Smooth muscle cell (in vitro differentiated cells): Measurements from ENCODE around the gene GP1BA. TPM values are rescaled to one million over a fixed set of nuclear protein-coding genes. Genes with fewer than 3 reads are reported as not detected.

Source experiments
- DNase-seq: peaks from one replicate; lab custom pipeline; 2025; ENCODE audit not compliant: unreplicated experiment; lab: John Stamatoyannopoulos, UW
- H2AFZ ChIP-seq: fragments of 200-600 bp; sonication (generic); 2 replicates; pipeline ENCODE4 v1.6.0; 2016; ENCODE audit warnings: antibody characterized with exemption, low read depth, mild to moderate bottlenecking
- H3F3A ChIP-seq: fragments of 200-600 bp; sonication (generic); 2 replicates; pipeline ENCODE4 v1.6.0; 2017; ENCODE audit warnings: antibody characterized with exemption, low read depth
- H3K27ac ChIP-seq: fragments of 200-600 bp; sonication (generic); 2 replicates; pipeline ENCODE4 v1.5.1; 2016; ENCODE audit warnings: low read depth, mild to moderate bottlenecking
- H3K27me3 ChIP-seq: fragments of 200-600 bp; sonication (generic); 2 replicates; pipeline ENCODE4 v1.6.1; 2016; ENCODE audit warnings: low read depth, mild to moderate bottlenecking
- H3K36me3 ChIP-seq: fragments of 200-600 bp; sonication (generic); 2 replicates; pipeline ENCODE4 v1.5.1; 2016; ENCODE audit warnings: low read depth
- H3K4me1 ChIP-seq: fragments of 200-600 bp; sonication (generic); 2 replicates; pipeline ENCODE4 v1.5.1; 2016; ENCODE audit warnings: low read depth
- H3K4me2 ChIP-seq: fragments of 200-600 bp; sonication (generic); 2 replicates; pipeline ENCODE4 v1.6.0; 2016; ENCODE audit warnings: mild to moderate bottlenecking
- H3K4me3 ChIP-seq: fragments of 200-600 bp; sonication (generic); 2 replicates; pipeline ENCODE4 v1.5.1; 2016; ENCODE audit warnings: mild to moderate bottlenecking
- H3K79me2 ChIP-seq: fragments of 200-600 bp; sonication (generic); 2 replicates; pipeline ENCODE4 v1.6.0; 2016; ENCODE audit warnings: low read depth, mild to moderate bottlenecking
- H3K9ac ChIP-seq: fragments of 200-600 bp; sonication (generic); 2 replicates; pipeline ENCODE4 v1.6.0; 2016; ENCODE audit warnings: low read depth
- H3K9me3 ChIP-seq: fragments of 200-600 bp; sonication (generic); replicated peaks from 2 replicates; pipeline ENCODE4 v1.5.1; 2016; ENCODE audit warnings: low read depth
- H4K20me1 ChIP-seq: fragments of 200-600 bp; sonication (generic); 2 replicates; pipeline ENCODE4 v1.6.0; 2016; ENCODE audit warnings: low read depth
- CTCF ChIP-seq: fragments of 200-600 bp; sonication (generic); IDR thresholded peaks from 2 replicates; pipeline ENCODE4 v1.5.1; 2017; ENCODE audit warnings: borderline replicate concordance, mild to moderate bottlenecking, antibody characterized with exemption; ENCODE audit not compliant: insufficient read depth, poor library complexity, severe bottlenecking
- WGBS: methylation state at CpG from one replicate; pipeline ENCODE4 v1.1.7; 2016; ENCODE audit warnings: low lambda C conversion rate; 5-methylcytosine and 5-hydroxymethylcytosine counted together
- polyA plus RNA-seq: library from polyadenylated mRNA; unstranded; fragments of >200 nt; fragmentation: Nextera tagmentation; extraction: Ambion mirVana; gene quantifications from 2 replicates; pipeline ENCODE4 v1.2.1, GENCODE V29; 2016
- total RNA-seq: library from RNA; depleted of rRNA; stranded (reverse); fragments of >200 nt; gene quantifications from 2 replicates; pipeline ENCODE4 v1.2.3, GENCODE V29; 2014

Gene GP1BA
- total and polyA plus RNA-seq, 2 experiments from 2014 or later, result 0.07 TPM; not detected in 1

- peak overlapping the region; percentile 79 for H3K9ac ChIP-seq
- peaks cover 40% of the 10 kb centered on the region for H4K20me1 ChIP-seq
These were observed 12.1 kb downstream of the GP1BA start for GRCh38 chr17:4944163-4944553.

GRCh38 chr17:4944554-4945175 is 12.6 kb downstream of the GP1BA start:
- H3K4me1 ChIP-seq, result peaks cover 20% of the 10 kb centered on the region
- no peak for TF ChIP-seq CTCF
- no peak overlapping the region for H2AFZ ChIP-seq
- H3K9ac ChIP-seq, result peak overlapping the region; percentile 79
- H3K4me3 ChIP-seq, result no peak overlapping the region
- WGBS, result 81% methylated on average over 8 of the region's 8 CpGs
- peaks cover 40% of the 10 kb centered on the region for H4K20me1 ChIP-seq
- peaks cover 42% of the 10 kb centered on the region for H3F3A ChIP-seq
- peaks cover 67% of the 10 kb centered on the region for H3K79me2 ChIP-seq
- peak overlapping the region; percentile 96 for H3K27ac ChIP-seq
- H3K4me2 ChIP-seq, result peak overlapping the region; percentile 45
- DNase-seq, result no peak
- H3K27me3 ChIP-seq, result no peaks in the 10 kb centered on the region
- no peaks in the 10 kb centered on the region for H3K36me3 ChIP-seq
- no peaks in the 10 kb centered on the region for H3K9me3 ChIP-seq

More at GRCh38 chr17:4944163-4944553, 12.1 kb downstream of the GP1BA start:
- Histone ChIP-seq H3K36me3 (no peaks in the 10 kb centered on the region), H3K4me2 (no peak overlapping the region), H3K27me3 (no peaks in the 10 kb centered on the region), H3K4me1 (peaks cover 20% of the 10 kb centered on the region), H2AFZ (no peak overlapping the region), H3K9me3 (no peaks in the 10 kb centered on the region), H3F3A (peaks cover 42% of the 10 kb centered on the region), H3K27ac (peak overlapping the region; percentile 96), H3K4me3 (no peak overlapping the region), H3K79me2 (peaks cover 67% of the 10 kb centered on the region)
- TF ChIP-seq CTCF, result no peak
- WGBS, result 71% methylated on average over 3 of the region's 3 CpGs
- DNase-seq, result no peak

GRCh38 chr17:4945176-4945943 is 13.3 kb downstream of the GP1BA start:
- Histone ChIP-seq H3K27me3 (no peaks in the 10 kb centered on the region), H3K4me3 (no peak overlapping the region), H3K4me1 (peaks cover 23% of the 10 kb centered on the region), H3K27ac (peak overlapping the region; percentile 96), H3K79me2 (peaks cover 67% of the 10 kb centered on the region), H4K20me1 (peaks cover 40% of the 10 kb centered on the region), H3F3A (peaks cover 42% of the 10 kb centered on the region), H2AFZ (no peak overlapping the region), H3K9me3 (no peaks in the 10 kb centered on the region), H3K4me2 (peak overlapping the region; percentile 90), H3K36me3 (no peaks in the 10 kb centered on the region), H3K9ac (peak overlapping the region; percentile 94)
- 62% methylated on average over 7 of the region's 7 CpGs for WGBS
- no peak for TF ChIP-seq CTCF
- DNase-seq, result peak; percentile 22
